Endothelial cell of umbilical vein (primary cell): ENCODE data around the gene MAP4K5. TPM values are rescaled to one million over a fixed set of nuclear protein-coding genes. Genes with fewer than 3 reads are reported as not detected.
A peak's percentile ranks its signal among the peaks of the same experiment; 100 is the strongest.

Source experiments
- BruUV-seq: library from RNA; stranded (reverse); fragments of 400-500 nt; replicated peaks from 2 replicates; lab custom pipeline; 2021; lab: Mats Ljungman, UMichigan
- CTCF ChIA-PET: fragments of 300-600, 350-600 bp; sonication (Branson Sonifier 250); formaldehyde crosslinking; loops from one replicate; lab custom pipeline; 2021; ENCODE audit warnings: antibody characterized with exemption, inconsistent platforms; lab: Charles Lee
- POLR2A ChIA-PET: fragments of 300-600, 350-600 bp; sonication (Branson Sonifier 250); formaldehyde crosslinking; loops from one replicate; lab custom pipeline; 2021; ENCODE audit warnings: antibody characterized with exemption, inconsistent platforms; lab: Charles Lee
- DNase-seq: peaks from one replicate; pipeline ENCODE4 v3.0.0-alpha.2; 2011; ENCODE audit warnings: low read depth, low spot score
- FAIRE-seq: peaks from 2 replicates; lab custom pipeline; 2011; peaks lifted over from hg19 to GRCh38; lab: Jason Lieb, UNC
- H2AFZ ChIP-seq: 2 replicates; pipeline ENCODE4 v1.6.0; 2012; ENCODE audit warnings: low read depth, low read length, control low read depth, inconsistent platforms
- H3K27ac ChIP-seq: 2 replicates; pipeline ENCODE4 v1.5.1; 2011; ENCODE audit warnings: low read depth, mild to moderate bottlenecking, control low read depth, low read length, moderate library complexity; ENCODE audit not compliant: insufficient read depth
- H3K27me3 ChIP-seq, 2 experiments: 2 replicates each; pipeline versions ENCODE4 v1.6.0 to v1.6.1; 2011; ENCODE audit warnings: low read length in 2 of 2, mixed read lengths in 1 of 2; ENCODE audit not compliant: control insufficient read depth in 2 of 2, insufficient read depth in 2 of 2
- H3K36me3 ChIP-seq, 2 experiments: 2 replicates in 1 of 2; 3 replicates in 1 of 2; pipeline ENCODE4 v1.5.1; 2011; ENCODE audit warnings: low read length in 2 of 2, mild to moderate bottlenecking in 1 of 2, moderate library complexity in 1 of 2; ENCODE audit not compliant: control insufficient read depth in 2 of 2, insufficient read depth in 2 of 2; ENCODE audit errors: extremely low read depth in 1 of 2
- H3K4me1 ChIP-seq: 3 replicates; pipeline ENCODE4 v1.5.1; 2011; ENCODE audit warnings: mild to moderate bottlenecking, low read length; ENCODE audit not compliant: control insufficient read depth, insufficient read depth; ENCODE audit errors: extremely low read depth
- H3K4me2 ChIP-seq: 2 replicates; pipeline ENCODE4 v1.6.1; 2011; ENCODE audit warnings: low read length, control low read depth, mixed read lengths; ENCODE audit not compliant: insufficient read depth
- H3K4me3 ChIP-seq, 3 experiments: fragments of 200-600 bp in 1 of 3; sonication (generic), shearing (Covaris generic) in 1 of 3; replicated peaks in 1 of 3; 2 replicates each; pipeline ENCODE4 v1.5.1; 2011 to 2016; ENCODE audit warnings: control low read depth in 3 of 3, low read length in 3 of 3, mild to moderate bottlenecking in 2 of 3, inconsistent platforms in 1 of 3, low read depth in 1 of 3, moderate library complexity in 1 of 3; ENCODE audit not compliant: insufficient read depth in 1 of 3
- H3K79me2 ChIP-seq: 2 replicates; pipeline ENCODE4 v1.6.0; 2012; ENCODE audit warnings: low read length, inconsistent platforms; ENCODE audit not compliant: control insufficient read depth, insufficient read depth
- H3K9ac ChIP-seq: replicated peaks from 2 replicates; pipeline ENCODE3; 2011; ENCODE audit warnings: low read length, control low read depth; ENCODE audit not compliant: insufficient read depth; ENCODE audit errors: extremely low read depth
- H3K9me1 ChIP-seq: replicated peaks from 3 replicates; pipeline ENCODE4 v1.6.0; 2011; ENCODE audit warnings: mild to moderate bottlenecking, low read length; ENCODE audit not compliant: control insufficient read depth, insufficient read depth; ENCODE audit errors: extremely low read depth
- H3K9me3 ChIP-seq: replicated peaks from 2 replicates; pipeline ENCODE4 v1.5.1; 2012; ENCODE audit warnings: low read length, inconsistent platforms; ENCODE audit not compliant: control insufficient read depth, insufficient read depth
- H4K20me1 ChIP-seq: replicated peaks from 2 replicates; pipeline ENCODE3; 2011; ENCODE audit warnings: mild to moderate bottlenecking, low read length; ENCODE audit not compliant: control insufficient read depth, insufficient read depth; ENCODE audit errors: extremely low read depth
- CTCF ChIP-seq, 2 donors: IDR thresholded peaks; 1 replicate in 1 of 2; 2 replicates in 1 of 2; pipeline ENCODE4 v1.5.1; 2011; ENCODE audit warnings: low read length in 2 of 2, mild to moderate bottlenecking in 2 of 2, moderate library complexity in 2 of 2, control low read depth in 1 of 2, inconsistent platforms in 1 of 2, low read depth in 1 of 2; ENCODE audit not compliant: insufficient read depth in 1 of 2; ENCODE audit errors: extremely low read depth in 1 of 2
- EZH2 ChIP-seq: IDR thresholded peaks from 2 replicates; pipeline ENCODE4 v1.6.1; 2012; ENCODE audit warnings: borderline replicate concordance, low read depth, mild to moderate bottlenecking, moderate library complexity, low read length, inconsistent platforms; ENCODE audit not compliant: severe bottlenecking
- FOS ChIP-seq: IDR thresholded peaks from 2 replicates; pipeline ENCODE4 v1.6.1; 2011; ENCODE audit warnings: mild to moderate bottlenecking, low read length, moderate library complexity, borderline replicate concordance; ENCODE audit not compliant: insufficient read depth
- MAX ChIP-seq: IDR thresholded peaks from 2 replicates; pipeline ENCODE4 v1.6.1; 2011; ENCODE audit not compliant: insufficient read depth, insufficient read length
- MYC ChIP-seq: IDR thresholded peaks from one replicate; pipeline ENCODE4 v1.6.1; 2011; ENCODE audit warnings: mild to moderate bottlenecking, low read depth, low read length
- POLR2A ChIP-seq: IDR thresholded peaks from 2 replicates; pipeline ENCODE4 v1.6.1; 2012; ENCODE audit warnings: low read depth, mild to moderate bottlenecking, control low read depth, low read length
- POLR2AphosphoS5 ChIP-seq: IDR thresholded peaks from 2 replicates; pipeline ENCODE4 v1.6.1; 2012; ENCODE audit warnings: low read depth, mild to moderate bottlenecking, control low read depth, low read length, moderate library complexity; ENCODE audit not compliant: insufficient read depth
- dilution Hi-C: fragments of 300-500 bp; cut with MboI; formaldehyde crosslinking; loops from one replicate; pipeline ENCODE4 v1.15.0; 2019; ENCODE audit warnings: low sequenced_read_pairs; ENCODE audit not compliant: extremely low pct_ligation_motif_present
- intact Hi-C: fragments of 100-400 bp; cut with micrococcal nuclease; formaldehyde crosslinking; loops from one replicate; pipeline ENCODE4 v1.10.0; 2022
- polyA plus RNA-seq, 4 experiments: library from polyadenylated mRNA; depleted of rRNA in 3 of 4; stranded (reverse) in 3 of 4; unstranded in 1 of 4; fragments of >200 nt; gene quantifications; 2 replicates each; pipeline versions ENCODE4 v1.2.1 to v1.2.3, GENCODE V29; 2011 to 2012; ENCODE audit warnings: missing spikeins in 1 of 4
- total RNA-seq: library from RNA; stranded (reverse); gene quantifications from 2 replicates; pipeline ENCODE4 v1.2.3, GENCODE V29; 2021

MAP4K5 gene
- total and polyA plus RNA-seq, 2 donors (not counting 3 experiments of a cell fraction or from before 2014, with no cell fraction given): 17.4 to 73.7 TPM

GRCh38 chr14:50383618-50384225 lies 148.6 kb downstream of the MAP4K5 start:
- CTCF ChIA-PET: interaction anchor here (0.7 to 0.8 kb wide), 2 partner anchors 10 to 107 kb away, joined by 3 read pairs; no protein-coding TSS in a partner anchor

More at GRCh38 chr14:50383618-50384225, 148.6 kb downstream of the MAP4K5 start:
- Histone ChIP-seq H3K9me3 (no peaks in the 10 kb centered on the region), H3K4me1 (no peaks in the 10 kb centered on the region), H3K36me3 (peaks cover 0 to 4% of the 10 kb centered on the region in 2 experiments), H3K9me1 (no peaks in the 10 kb centered on the region), H3K4me3 (no peak overlapping the region), H3K27ac (no peak overlapping the region), H3K79me2 (no peaks in the 10 kb centered on the region), H3K27me3 (no peaks in the 10 kb centered on the region), H2AFZ (no peak overlapping the region), H3K9ac (no peak overlapping the region), H3K4me2 (no peak overlapping the region), H4K20me1 (no peaks in the 10 kb centered on the region)
- no peak for TF ChIP-seq MYC
- TF ChIP-seq CTCF (IDR thresholded peaks at IDR 0.05; ENCODE audit: extremely low read depth in 1 of 2, insufficient read depth in 1 of 2, low read depth in 1 of 2, low read length in 2 of 2): no peak
- TF ChIP-seq FOS: no peak
- no peak for TF ChIP-seq MAX
- TF ChIP-seq EZH2: no peak
- no peak for TF ChIP-seq POLR2AphosphoS5
- TF ChIP-seq POLR2A: no peak
- peak; percentile 46 for FAIRE-seq
- POLR2A ChIA-PET: no interaction called here
- no peak for DNase-seq
- BruUV-seq: no TSS peak
- dilution Hi-C loops (no loop called here), intact Hi-C loops (no loop called here)
